Measurements from ENCODE around the gene AKIRIN1.
"Not testable (repeated sequence)": the region's sequence is repeated elsewhere in the genome, so short reads cannot be mapped to it uniquely, and the experiment has no call there.

AKIRIN1 gene

DNA sequence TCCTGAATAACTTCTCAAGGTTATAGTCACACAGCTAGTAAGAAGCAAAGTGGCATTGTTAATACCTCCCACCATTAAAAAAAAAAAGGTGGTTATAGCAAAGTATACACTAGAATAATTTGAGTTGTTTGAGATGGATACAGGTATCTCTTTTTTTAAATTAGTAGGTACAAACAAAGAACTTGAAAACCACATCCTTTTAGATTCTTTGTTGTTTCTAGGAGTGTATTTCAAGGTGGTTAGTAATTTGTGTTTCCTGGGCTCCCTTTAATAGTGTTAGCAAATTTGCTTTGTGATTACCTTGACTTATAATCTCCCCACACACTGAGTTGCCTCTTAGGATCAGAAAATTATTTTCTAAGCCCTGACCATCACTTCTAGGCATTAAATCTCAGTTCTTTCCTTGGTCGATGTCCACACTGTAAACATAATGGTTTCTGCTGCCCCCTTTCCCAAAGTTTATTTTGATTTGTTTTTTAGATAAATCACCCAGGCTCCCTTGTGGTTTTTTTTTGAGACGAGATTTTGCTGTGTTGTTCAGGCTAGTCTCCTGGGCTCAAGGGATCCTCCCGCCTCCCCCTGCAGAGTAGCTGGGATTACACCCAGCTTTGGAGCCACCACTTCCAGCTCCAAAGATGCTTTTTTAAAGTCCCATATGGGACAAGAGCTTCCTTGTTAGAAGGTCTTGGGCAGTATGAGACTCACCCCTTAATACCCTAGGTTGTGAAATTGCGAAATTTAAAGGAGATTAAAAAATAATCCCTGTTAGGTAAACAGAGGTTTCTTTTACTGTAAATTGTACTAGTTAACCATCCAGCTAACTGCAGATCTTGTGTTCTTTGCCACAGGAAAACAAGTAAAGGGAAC, 6.2 kb downstream of the AKIRIN1 start:
- DNase-seq = peak in 1 of 2 donors; percentile 39

DNA sequence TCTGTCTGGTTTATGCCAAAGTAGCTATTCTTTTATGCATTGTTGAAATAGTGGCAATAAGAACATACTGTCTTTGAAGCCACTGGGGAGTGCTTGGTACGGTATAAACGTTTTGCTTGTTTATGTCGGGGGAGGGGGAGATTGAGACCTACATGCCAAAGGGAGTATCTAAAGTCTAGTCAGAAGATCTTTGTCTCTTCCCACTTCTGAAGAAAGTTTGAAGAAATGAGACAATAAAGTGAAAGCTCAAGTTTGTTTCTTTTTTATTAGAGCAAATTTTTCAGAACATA, 6.8 kb downstream of the AKIRIN1 start:
- DNase-seq = no peak

DNA sequence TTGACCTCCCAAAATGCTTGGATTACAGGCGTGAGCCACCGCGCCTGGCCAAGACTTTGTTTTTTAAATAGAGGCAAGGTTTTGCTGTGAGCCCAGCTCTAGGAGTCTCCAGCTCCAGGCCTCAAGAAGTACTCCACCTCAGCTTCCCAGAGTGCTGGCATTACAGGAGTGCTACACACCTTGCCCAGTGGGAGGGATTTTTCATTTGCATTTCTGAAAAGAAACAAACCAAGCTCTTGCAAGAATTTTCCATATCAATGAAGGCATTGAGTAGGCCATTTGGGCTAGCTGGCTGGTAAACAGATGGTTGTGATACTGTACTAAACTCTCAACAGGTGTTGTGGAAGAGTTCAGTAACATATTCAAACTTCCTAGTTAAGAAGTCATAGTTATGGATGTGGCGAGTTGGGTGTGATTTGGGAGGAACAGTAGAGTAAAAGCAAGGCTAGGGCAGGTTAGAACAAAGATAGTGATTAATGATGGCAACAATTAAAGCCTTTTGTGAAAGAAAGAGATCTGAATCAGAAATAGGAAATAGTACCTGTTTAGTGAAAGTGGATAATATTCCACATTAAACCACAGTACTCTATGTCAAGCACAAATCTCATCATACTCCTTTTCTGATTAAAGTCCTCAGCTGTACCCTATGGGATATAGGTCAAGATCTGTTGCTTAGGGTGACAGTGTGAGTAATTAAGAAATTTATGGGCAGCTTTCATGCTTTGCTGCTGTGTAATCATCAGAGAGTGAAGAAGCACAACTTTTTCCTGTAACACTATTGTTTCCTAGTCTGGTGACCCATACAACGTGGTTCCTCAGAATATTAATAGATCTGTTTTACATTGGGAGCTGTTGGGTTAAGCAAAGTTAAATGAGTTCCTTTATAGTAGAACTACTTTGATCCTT, 10.7 kb downstream of the AKIRIN1 start:
- DNase-seq = no peak

DNA sequence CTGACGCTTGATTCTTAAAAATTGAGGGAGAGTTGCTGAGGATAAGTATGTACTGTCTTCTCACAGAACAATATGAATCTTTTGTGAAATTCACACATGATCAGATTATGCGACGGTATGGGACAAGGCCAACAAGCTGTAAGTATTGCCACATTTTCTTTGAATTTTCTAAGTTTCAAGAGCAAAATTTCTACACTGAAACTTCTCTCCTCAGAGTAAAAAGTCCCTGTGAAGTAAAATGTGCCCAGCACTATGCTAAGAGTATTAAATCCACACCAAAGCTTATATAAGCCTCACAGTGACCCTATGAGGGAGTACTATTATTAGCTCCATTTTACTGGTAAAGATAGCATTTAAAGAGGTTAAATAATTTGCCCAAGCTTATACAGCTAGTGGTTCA, 12.2 kb downstream of the AKIRIN1 start:
- no peak for DNase-seq

DNA sequence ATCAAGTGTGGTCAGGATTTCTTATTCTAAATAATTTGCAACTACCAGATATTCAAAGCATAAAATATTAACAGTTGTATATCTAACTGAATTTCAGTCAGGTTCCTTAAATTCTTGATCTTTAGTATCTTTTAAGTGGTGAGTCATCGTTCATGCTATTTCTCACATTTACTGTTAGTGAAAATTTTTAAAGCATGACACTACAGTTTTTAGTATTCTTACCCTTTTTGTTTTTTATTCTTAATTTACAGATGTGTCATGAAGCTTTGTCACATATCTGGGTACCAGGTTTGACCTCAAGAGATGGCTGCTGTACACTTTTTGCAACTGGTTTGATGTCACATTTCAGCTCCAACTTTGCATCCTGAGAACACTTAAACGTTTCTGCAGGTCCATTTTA, 12.7 kb downstream of the AKIRIN1 start:
- no peak for DNase-seq

DNA sequence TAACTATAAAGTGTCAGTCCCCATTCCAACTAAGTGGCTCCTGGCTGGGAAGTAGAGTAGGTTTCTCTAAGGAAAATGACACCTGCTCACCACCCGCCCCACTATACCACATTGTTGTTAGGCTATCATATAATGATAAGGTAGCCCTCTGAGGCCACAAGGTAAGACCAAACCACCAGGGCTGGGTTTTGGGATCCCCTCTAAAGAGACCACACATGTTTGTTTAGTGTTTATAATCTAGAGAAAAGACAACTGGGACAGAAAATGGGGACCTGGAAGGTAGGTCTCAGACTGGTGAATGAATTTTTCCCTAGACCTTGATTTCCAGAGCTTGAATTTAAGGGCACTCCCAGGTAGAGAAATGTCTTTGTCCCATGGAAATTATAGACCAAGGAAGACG, 15.2 kb downstream of the AKIRIN1 start:
- DNase-seq = no peak

DNA sequence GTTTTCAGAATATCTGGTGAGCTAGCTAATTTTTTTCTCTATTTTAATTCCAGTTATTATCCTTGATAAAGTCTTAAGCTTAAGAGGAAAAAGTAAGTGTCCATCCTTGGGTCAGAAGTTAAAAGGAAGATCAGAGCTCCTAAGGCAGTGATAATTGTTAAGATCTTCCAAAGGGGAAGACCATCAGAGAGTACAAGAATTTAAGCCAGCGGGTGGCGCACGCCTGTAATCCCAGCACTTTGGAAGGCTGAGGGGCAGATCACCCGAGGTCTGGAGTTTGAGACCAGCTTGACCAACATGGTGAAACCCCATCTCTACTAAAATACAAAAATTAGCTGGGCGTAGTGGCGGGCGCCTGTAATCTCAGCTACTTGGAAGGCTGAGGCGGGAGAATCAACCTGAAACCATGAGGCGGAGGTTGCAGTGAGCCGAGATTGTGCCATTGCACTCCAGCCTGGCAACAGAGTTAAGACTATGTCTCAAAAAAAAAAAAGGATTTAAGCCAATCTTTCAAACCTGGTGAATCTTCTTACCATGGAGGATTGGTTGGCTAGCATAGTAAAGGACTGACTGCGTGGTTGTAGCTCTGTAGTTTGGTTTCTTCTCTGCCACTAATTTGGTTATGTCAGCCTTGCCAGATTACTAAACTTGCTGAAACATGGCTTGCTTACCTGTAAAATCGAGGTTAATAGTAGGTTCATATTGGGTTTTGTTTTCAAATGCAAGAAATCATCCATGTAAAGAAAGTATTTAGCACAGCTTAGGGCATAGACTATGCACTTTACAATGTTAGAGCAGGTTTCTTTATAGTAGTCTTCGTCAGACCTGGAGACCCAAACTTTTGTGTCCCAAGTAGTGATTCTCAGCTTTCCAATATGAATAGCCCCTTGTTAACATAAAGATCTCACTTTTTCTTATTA, 15.9 kb downstream of the AKIRIN1 start:
- DNase-seq = no peak

DNA sequence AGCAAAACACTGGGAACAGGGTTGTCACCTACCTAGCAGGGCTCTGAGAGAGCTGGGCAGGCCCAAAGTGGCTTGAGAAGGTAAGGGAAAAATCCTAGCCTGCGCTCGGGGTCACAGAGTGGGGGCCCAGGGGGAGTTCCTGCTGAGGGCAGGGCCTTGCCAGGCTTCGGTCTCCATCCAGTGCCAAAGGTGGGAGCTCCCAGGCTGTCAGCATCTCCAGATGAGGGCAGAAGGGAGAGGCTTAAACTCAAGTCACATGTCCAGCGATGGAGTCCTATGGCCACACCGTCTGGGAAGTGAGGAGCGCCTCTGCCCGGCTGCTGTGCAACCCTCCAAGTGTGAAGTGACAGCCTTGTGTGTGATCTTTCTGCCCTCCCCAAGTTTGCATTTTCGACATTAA, 23.9 kb downstream of the AKIRIN1 start:
- DNase-seq = not testable (repeated sequence)

DNA sequence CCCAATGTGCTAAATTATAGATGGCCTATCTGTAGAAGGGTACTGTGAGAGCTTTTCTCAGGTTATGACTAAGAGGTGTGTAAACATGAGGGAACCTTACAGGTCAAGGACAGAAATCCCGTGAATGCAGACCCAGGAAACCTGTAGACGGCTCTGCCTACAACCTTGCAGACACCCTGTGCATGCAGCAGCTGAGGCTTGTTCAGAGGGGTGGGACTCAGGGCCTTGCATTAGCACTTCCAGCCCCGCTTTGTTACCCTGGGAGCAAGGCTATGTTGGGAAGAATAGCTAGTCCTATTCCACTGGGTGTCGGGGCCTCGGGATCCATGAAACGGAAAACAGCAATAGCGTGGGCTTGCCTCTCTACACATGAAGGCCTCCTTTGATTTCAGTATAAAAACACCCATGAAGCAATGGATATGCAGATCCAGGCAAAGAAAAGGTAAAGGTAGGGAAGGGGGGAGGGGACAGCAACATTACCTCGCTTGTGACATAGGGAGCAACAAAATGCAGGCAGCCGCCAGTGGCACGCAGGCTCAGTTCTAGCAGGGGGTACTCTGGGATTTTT, 25.6 kb downstream of the AKIRIN1 start:
- DNase-seq = no peak

DNA sequence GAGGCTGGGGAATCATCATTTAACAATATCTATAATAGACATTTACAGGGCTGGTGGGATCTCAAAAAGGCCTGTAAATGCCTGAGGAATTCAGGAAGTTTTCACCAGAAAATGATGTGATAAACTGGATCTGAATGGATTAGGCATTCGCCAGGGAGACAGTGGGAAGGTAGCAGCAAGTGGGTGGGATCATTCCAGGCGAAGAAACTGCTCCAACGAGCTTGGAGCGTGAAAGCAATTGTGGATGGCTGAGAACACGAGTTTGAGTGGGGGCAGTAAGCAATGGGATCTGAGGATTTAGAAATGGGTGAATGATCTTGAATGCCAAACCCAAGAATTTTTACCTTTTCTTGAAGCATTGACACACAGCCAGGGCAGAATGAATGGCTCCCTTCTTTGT, 26.2 kb downstream of the AKIRIN1 start:
- no peak for DNase-seq

DNA sequence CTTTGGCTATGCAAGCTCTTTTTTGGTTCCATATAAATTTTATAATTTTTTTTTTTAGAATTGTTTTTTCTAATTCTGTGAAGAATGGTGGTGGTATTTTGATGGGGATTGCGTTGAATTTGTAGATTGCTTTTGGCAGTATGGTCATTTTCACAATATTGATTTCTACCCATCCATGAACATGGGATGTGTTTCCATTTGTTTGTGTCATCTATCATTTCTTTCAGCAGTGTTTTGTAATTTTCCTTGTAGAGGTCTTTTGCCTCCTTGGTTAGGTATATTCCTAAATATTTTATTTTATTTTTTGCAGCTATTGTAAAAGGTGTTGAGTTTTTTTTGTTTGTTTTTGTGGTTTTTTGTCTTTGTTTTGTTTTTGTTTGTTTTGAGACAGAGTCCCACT, 29.4 kb downstream of the AKIRIN1 start:
- DNase-seq = not testable (repeated sequence)

DNA sequence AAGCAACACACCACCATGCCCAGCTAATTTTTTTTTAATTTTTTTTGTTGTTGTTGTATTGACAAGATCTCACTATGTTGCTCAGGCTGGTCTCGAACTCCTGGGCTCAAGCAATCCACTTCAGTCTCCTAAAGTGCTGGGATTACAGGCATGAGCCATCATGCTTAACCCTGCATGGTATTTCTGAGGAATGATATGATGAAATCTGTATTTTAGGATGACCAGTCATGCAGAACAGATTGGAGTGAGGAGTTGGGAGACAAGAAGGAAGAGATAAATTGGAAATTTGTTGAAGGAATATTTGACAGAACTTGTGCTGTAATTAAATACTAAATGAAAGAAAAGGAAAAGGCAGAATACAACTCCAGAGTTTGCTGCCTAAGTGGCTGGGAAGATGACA, 30.4 kb downstream of the AKIRIN1 start:
- no peak for DNase-seq

DNA sequence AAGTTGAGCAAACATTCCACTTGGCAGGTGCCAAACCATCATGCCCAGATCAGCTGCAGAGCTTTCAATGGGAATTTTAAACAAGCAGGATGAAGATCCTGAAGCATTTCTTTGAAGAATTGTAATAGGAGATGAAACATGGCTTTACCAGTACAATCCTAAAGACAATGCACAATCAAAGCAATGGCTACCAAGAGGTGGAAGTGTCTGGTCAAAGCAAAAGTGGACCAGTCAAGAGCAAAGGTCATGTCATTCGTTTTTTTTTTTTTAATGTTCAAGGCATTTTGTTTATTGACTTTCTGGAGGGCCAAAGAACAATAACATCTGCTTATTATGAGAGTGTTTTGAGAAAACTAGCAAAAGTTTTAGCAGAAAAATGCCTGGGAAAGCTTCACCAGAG, 32.1 kb downstream of the AKIRIN1 start:
- DNase-seq = no peak

DNA sequence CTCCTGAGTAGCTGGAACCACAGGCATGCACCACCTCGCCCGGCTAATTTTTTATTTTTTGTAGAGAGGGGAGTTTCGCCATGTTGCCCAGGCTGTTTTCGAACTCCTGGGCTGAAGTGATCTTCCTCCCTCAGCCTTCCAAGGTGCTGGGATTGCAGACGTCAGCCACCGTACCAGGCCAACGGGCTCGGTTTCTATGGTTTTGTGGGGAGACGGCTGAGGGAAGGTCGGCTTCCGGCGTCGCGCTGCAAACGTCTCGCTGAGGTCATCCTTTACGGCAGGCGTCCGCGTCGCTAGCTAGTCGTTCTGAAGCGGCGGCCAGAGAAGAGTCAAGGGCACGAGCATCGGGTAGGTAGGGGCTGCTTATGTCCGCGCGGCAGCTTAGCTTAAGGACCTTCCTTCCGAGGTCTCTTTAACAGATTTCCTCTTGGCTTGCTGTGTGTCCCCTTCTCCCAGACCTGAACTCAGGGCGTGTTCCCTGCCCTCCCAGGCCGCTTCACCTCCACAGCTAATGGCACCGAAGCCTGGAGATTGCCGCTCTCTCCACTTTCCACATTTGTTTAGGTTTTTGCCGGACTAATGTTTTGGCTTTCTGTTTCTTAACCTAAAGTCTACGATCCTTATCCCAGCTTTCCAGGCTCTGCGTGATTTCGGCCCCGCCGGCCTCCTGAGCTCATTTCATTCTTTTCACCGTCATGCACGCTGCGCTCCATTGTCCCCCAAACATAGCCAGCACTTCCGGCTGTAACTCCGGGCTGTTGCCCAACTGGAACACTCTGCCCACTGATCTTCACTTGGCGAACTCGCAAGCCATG, 35.2 kb downstream of the AKIRIN1 start, which contains the start of gene NDUFS5:
Gene NDUFS5 (plus strand): TSS at position 300 of the 815 bp plus-strand sequence. CDS start 2,375 bp downstream, outside the sequence.
- peak; percentile 83 to 85 for DNase-seq

DNA sequence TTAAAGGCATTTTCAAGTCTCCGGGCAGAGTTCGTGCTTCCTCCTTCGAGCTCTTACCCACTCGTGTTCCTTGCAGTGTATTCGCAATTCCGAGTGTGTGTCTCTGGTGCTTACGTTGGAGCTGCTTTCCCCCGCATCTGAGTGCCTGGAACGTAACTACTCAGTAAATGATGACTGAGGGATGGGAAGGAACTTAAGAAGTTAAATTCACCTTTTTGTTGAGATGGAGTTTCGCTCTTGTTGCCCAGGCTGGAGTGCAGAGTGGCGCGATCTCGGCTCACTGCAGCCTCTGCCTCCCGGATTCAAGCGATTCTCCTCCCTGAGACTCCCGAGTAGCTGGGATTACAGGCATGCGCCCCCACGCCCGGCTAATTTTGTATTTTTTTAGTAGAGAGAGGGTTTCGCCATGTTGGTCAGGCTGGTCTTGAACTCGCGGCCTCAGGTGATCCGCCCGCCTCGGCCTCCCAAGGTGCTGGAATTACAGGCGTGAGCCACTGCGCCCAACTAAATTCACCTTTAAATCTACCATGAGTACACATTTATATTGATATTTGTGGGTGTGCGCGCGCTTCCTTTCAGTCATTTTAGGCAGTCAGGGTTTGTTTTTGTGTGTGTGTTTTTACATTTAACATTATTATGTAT, 35.9 kb downstream of the AKIRIN1 start:
- peak in 1 of 2 donors; percentile 18 for DNase-seq

DNA sequence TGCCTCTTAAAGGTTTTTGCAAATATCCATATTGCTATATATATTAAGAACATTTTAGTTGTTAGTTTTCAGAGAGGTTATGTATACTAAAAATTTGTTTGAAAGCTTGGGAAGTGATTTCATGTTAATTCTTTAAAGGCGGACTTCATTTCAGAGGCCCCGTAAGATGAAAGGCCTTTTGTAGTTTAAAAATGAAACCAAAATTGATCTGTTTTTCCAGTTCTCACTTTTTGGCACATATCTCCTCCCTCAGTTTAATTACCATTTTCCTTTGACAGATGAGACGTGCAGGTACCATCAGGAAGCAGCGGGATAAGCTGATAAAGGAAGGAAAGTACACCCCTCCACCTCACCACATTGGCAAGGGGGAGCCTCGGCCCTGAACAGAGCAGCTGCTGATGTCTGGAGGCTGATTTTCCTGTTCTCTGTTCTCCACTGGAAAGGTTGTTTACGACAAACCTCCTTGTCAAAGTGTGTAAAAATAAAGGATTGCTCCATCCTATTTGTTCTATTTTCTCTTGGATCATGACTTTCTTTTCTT, 43.1 kb downstream of the AKIRIN1 start:
- peak in 1 of 2 donors; percentile 42 for DNase-seq

DNA sequence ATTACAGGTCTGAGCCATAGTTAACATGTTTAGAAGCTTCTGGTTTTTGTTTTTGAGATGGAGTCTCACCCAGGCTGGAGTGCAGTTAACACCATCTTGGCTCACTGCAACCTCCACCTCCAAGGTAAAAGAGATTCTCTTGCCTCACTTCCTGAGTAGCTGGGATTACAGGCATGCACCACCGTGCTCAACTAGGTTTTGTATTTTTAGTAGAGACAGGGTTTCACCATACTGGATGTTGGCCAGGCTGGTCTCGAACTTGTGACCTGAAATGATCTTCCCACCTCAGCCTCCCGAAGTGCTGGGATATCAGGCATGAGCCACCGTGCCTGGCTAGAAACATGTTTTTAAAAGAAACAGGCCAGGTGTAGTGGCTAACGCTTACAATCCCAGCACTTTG, 45.6 kb downstream of the AKIRIN1 start:
- DNase-seq = no peak

DNA sequence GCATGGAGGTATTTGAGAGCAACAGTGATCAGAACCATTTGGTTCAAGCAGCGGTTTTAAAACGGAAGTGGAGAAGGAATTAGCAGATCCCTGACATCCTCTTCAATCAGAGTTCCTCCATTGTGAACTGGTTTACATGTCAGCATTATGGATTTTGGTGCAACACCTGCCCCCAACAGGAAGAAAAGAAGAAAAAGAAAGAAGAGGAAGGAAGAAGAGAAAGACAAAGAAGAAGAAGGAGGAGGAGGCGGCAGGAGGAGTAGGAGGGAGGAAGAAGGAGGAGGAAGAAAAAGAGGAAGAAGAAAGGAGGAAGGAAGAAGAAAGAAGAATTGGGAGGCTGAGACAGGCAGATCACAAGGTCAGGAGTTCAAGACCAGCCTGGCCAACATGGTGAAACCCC, 52.4 kb downstream of the AKIRIN1 start:
- no peak for DNase-seq

DNA sequence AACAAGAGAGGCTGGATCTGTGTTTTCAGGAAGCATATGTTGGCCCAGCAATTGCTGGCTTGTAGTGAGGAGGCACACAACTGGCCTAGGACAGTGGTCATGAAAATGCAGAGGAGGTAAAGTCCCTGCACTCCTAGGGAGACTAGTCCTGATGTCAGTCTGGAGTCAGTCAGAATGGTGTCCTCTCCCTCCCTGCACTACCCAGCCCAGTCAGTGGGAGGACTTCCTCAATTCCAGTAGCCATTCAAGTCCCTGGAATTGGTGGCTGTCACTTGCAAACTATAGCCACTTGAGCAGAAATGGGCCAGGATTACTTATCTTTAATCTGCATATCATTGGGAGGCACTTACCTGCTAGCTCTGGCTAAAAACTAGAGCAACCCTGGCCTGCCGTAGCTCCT, 53.7 kb downstream of the AKIRIN1 start:
- DNase-seq = no peak

DNA sequence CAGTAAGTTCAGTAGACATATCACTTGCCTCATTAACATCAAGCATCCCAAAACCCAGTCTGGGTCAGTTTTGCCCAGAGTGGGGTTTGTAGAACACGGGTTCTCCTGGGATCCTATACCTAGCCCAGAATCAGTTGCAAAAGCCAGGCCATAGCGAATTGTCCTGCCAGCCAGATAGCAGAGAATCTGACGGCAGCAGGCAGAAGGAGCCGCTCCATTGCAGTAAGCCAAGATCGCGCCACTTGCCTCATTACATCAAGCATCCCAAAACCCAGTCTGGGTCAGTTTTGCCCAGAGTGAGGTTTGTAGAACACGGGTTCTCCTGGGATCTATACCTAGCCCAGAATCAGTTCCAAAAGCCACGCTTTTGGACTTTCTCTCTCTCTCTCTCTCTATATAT, 54.2 kb downstream of the AKIRIN1 start:
- DNase-seq = no peak
